ENCODE measurements around the gene ACSL5. TPM values are rescaled to one million over a fixed set of nuclear protein-coding genes. Genes with fewer than 3 reads are reported as not detected.
A peak's percentile ranks its signal among the peaks of the same experiment; 100 is the strongest.

Gene ACSL5
- total RNA-seq, 1 donor from 2014 or later: 9.3 TPM

DNA sequence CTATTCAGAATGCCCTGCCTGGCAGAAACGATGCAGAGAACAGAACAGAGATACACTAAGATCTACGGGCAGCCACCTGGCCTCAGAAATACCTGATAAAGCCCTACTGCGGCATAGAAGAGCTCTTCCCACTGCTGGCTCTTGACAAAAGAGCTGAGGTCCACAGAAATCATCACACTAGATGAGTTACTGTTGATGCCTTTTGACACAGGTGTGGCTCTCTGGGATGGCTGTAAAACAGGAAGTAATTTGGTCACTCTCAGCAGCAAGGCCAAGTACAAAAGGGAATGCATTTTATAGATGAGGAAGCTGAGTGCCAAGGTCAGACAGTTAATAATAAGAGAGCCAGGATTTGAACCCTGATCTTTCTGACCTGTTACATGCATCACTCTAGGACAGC lies 35.0 kb upstream of the ACSL5 start:
- H3K9me3 ChIP-seq: no peaks in the 10 kb centered on the region
- DNase-seq (ENCODE audit: low spot score in 2 of 2): no peak
- H3K36me3 ChIP-seq: no peaks in the 10 kb centered on the region
- no peaks in the 10 kb centered on the region for H3K4me1 ChIP-seq
- no peak for TF ChIP-seq CTCF (IDR thresholded peaks at IDR 0.05)
- intact Hi-C loops (cut with DNase I): no loop called here
- H3K27ac ChIP-seq: no peak overlapping the region
- no peak overlapping the region for H3K4me3 ChIP-seq
- H3K27me3 ChIP-seq: no peaks in the 10 kb centered on the region

GRCh38 chr10:112340601-112341000 lies 33.3 kb upstream of the ACSL5 start:
- Histone ChIP-seq H3K36me3 (no peaks in the 10 kb centered on the region), H3K4me3 (no peak overlapping the region), H3K27ac (no peak overlapping the region), H3K27me3 (no peaks in the 10 kb centered on the region), H3K9me3 (no peaks in the 10 kb centered on the region), H3K4me1 (no peaks in the 10 kb centered on the region)
- peak in 1 of 2 donors; percentile 52 for DNase-seq (ENCODE audit: low spot score in 2 of 2)
- TF ChIP-seq CTCF (IDR thresholded peaks at IDR 0.05): no peak
- intact Hi-C loops (cut with DNase I): no loop called here

GRCh38 chr10:112343056-112343806 lies 30.7 kb upstream of the ACSL5 start:
- Histone ChIP-seq H3K4me1 (no peaks in the 10 kb centered on the region), H3K27ac (no peak overlapping the region), H3K4me3 (no peak overlapping the region), H3K36me3 (no peaks in the 10 kb centered on the region), H3K27me3 (no peaks in the 10 kb centered on the region), H3K9me3 (no peaks in the 10 kb centered on the region)
- intact Hi-C loops (cut with DNase I): no loop called here
- no peak for TF ChIP-seq CTCF (IDR thresholded peaks at IDR 0.05)
- DNase-seq (ENCODE audit: low spot score in 2 of 2): peak in 1 of 2 donors; percentile 31

DNA sequence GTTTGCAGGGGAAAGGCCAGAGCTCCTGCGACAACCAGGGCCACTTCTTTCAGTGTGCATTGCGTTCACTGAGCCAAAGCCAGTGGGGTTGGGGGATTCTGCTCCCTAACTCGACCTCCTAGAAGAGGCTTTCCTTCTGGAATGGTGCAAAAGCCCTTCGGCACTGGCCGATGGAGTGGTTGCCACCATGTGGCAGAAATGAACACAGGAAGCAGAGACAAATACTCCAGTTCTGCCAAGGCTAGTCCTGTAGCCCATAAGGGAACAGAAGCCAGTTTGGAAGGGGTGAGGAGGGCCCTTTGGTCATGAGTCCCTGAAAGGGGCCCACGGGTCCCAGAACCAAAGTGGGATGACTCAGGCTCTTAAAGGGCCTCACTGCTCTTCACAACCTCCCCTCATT lies 29.7 kb upstream of the ACSL5 start:
- peak in 1 of 2 donors; percentile 39 for DNase-seq (ENCODE audit: low spot score in 2 of 2)

DNA sequence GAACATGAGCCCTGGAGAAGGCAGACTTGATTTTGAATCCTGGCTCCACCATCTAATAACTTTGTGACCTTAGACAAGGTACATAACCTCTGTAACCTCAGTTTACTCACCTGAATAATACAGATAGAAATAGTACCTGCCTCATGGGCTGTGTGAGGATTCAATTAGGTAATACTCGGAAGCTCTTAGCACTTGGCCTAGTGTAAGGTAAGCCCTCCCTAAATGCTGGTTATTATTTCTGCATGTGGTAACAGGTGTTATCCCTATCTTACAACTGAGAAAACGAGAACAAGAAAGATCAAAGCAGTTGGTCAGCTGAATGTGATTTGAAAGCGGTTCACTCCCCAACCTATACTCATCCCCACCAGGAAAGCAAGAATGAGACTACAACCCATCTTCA lies 28.7 kb upstream of the ACSL5 start:
- Histone ChIP-seq H3K27ac (no peak overlapping the region), H3K9me3 (no peaks in the 10 kb centered on the region), H3K27me3 (no peaks in the 10 kb centered on the region), H3K4me1 (no peaks in the 10 kb centered on the region), H3K36me3 (no peaks in the 10 kb centered on the region), H3K4me3 (no peak overlapping the region)
- intact Hi-C loops (cut with DNase I): no loop called here
- TF ChIP-seq CTCF (IDR thresholded peaks at IDR 0.05): no peak
- DNase-seq (ENCODE audit: low spot score in 2 of 2): no peak

More for the DNA sequence above, 29.7 kb upstream of the ACSL5 start:
- no peak overlapping the region for H3K27ac ChIP-seq
- no peaks in the 10 kb centered on the region for H3K27me3 ChIP-seq
- no peaks in the 10 kb centered on the region for H3K9me3 ChIP-seq
- H3K4me1 ChIP-seq: no peaks in the 10 kb centered on the region
- intact Hi-C loops (cut with DNase I): no loop called here
- H3K36me3 ChIP-seq: no peaks in the 10 kb centered on the region
- TF ChIP-seq CTCF (IDR thresholded peaks at IDR 0.05): no peak
- no peak overlapping the region for H3K4me3 ChIP-seq
